ENCODE data around the gene LARGE1. TPM values are rescaled to one million over a fixed set of nuclear protein-coding genes. Genes with fewer than 3 reads are reported as not detected.

LARGE1 gene
- total RNA-seq, 1 experiment from 2014 or later = 1.5 TPM

GRCh38 chr22:33465554-33465953 is 454.7 kb downstream of the LARGE1 start:
- DNase-seq (ENCODE audit: low read depth, low spot score) (no peak), ATAC-seq (no peak)
- ChIA-PET CTCF (no interaction called here), RAD21 (ENCODE audit: low non-redundant PET in 1 of 2, low total read pairs in 2 of 2, uncharacterized antibody in 2 of 2, unreplicated experiment in 2 of 2) (no interaction called here), POLR2A (no interaction called here)
- H3K4me2 ChIP-seq (ENCODE audit: low read length) = no peak overlapping the region
- no peak overlapping the region for H3K9ac ChIP-seq (ENCODE audit: low read length)
- no peak for TF ChIP-seq POLR2A (IDR thresholded peaks at IDR 0.05; ENCODE audit: borderline replicate concordance, extremely low read depth, insufficient read depth, insufficient read length)
- TF ChIP-seq YY1 (IDR thresholded peaks at IDR 0.05; ENCODE audit: extremely low read depth, insufficient replicate concordance, low read depth, low read length) = no peak
- TF ChIP-seq CTCF (IDR thresholded peaks at IDR 0.05 in 2 of 3, conservative IDR thresholded peaks at IDR 0.05 in 1 of 3; ENCODE audit: borderline replicate concordance in 1 of 3, insufficient read depth in 1 of 3, low read depth in 2 of 3, low read length in 2 of 3) = no peak
- no peak for TF ChIP-seq SIN3A (IDR thresholded peaks at IDR 0.05; ENCODE audit: low read depth)
- no peak for TF ChIP-seq EZH2phosphoT487 (IDR thresholded peaks at IDR 0.05; ENCODE audit: borderline replicate concordance)
- no peak for TF ChIP-seq ELF1 (IDR thresholded peaks at IDR 0.05; ENCODE audit: borderline replicate concordance, low read depth)
- TF ChIP-seq SP1 (IDR thresholded peaks at IDR 0.05; ENCODE audit: low read depth) = no peak
- TF ChIP-seq POLR2AphosphoS5 (IDR thresholded peaks at IDR 0.05; ENCODE audit: low read depth, low read length) = no peak
- no peak for TF ChIP-seq CBX3 (IDR thresholded peaks at IDR 0.05; ENCODE audit: low read depth)
- no peak for TF ChIP-seq ATF3 (IDR thresholded peaks at IDR 0.05)
- no peak for TF ChIP-seq EZH2 (IDR thresholded peaks at IDR 0.05)
- TF ChIP-seq FOSL1 (IDR thresholded peaks at IDR 0.05; ENCODE audit: low read depth) = no peak
- no peak for TF ChIP-seq ZBTB33 (IDR thresholded peaks at IDR 0.05; ENCODE audit: extremely low read depth, insufficient replicate concordance, low read length)
- no peak for TF ChIP-seq EGR1 (IDR thresholded peaks at IDR 0.05; ENCODE audit: low read depth)
- TF ChIP-seq ZNF274 (IDR thresholded peaks at IDR 0.05; ENCODE audit: low read depth, low read length) = no peak
- TF ChIP-seq REST (IDR thresholded peaks at IDR 0.05; ENCODE audit: low read depth) = no peak
- no peak overlapping the region for H2AFZ ChIP-seq (ENCODE audit: low read depth, low read length, poor library complexity, severe bottlenecking)
- peaks cover 0 to 28% of the 10 kb centered on the region in 2 experiments; a peak in 2 of 4 replicates for H3K9me3 ChIP-seq (ENCODE audit: control insufficient read depth in 1 of 2, insufficient read depth in 1 of 2, low read depth in 1 of 2, low read length in 2 of 2)
- BruUV-seq (replicated peaks) = no TSS peak
- H3K4me1 ChIP-seq (ENCODE audit: control insufficient read depth in 1 of 2, insufficient read depth in 2 of 2, low read length in 2 of 2) = no peaks in the 10 kb centered on the region
- no peaks in the 10 kb centered on the region for H3K27me3 ChIP-seq (ENCODE audit: insufficient read depth, low read length)
- H3K79me2 ChIP-seq (ENCODE audit: insufficient read depth, low read length) = no peaks in the 10 kb centered on the region
- H3K36me3 ChIP-seq (ENCODE audit: control insufficient read depth in 1 of 2, insufficient read depth in 2 of 2, low read length in 2 of 2) = no peaks in the 10 kb centered on the region
- H3K4me3 ChIP-seq (replicated peaks in 1 of 2; ENCODE audit: low read depth in 1 of 2, low read length in 2 of 2) = no peak overlapping the region
- H4K20me1 ChIP-seq (ENCODE audit: insufficient read depth) = no peaks in the 10 kb centered on the region
- intact Hi-C loops (cut with micrococcal nuclease) = no loop called here
- H3K27ac ChIP-seq (ENCODE audit: low read depth, low read length) = no peak overlapping the region
- no peaks in the 10 kb centered on the region for H3K9me2 ChIP-seq (ENCODE audit: insufficient read depth)
